ENCODE data around the gene C3orf80.
"Not testable (repeated sequence)": the region's sequence is repeated elsewhere in the genome, so short reads cannot be mapped to it uniquely, and the experiment has no call there.

C3orf80 gene

GRCh38 chr3:160225176-160226025 is at the start of gene C3orf80:
Gene C3orf80 (plus strand): TSS chr3:160225422. CDS start chr3:160225636, 214 bp downstream.
- TF ChIP-seq CTCF (IDR thresholded peaks at IDR 0.05; ENCODE audit: control insufficient read depth, insufficient read depth, low read depth, low read length, missing control alignments) = no peak
- DNase-seq (ENCODE audit: low read depth) = no peak
- peak within 1 kb of the TSS; percentile 45 for H3K4me3 ChIP-seq (ENCODE audit: control insufficient read depth, low read depth, low read length)

GRCh38 chr3:160176923-160177322 is 48.3 kb upstream of the C3orf80 start:
- no peak for DNase-seq (ENCODE audit: low read depth)
- no peak overlapping the region for H3K4me3 ChIP-seq (ENCODE audit: control insufficient read depth, low read depth, low read length)
- TF ChIP-seq CTCF (IDR thresholded peaks at IDR 0.05; ENCODE audit: control insufficient read depth, insufficient read depth, low read depth, low read length, missing control alignments) = no peak

GRCh38 chr3:160178661-160179060 is 46.6 kb upstream of the C3orf80 start:
- not testable (repeated sequence) for DNase-seq (ENCODE audit: low read depth); H3K4me3 ChIP-seq (ENCODE audit: control insufficient read depth, low read depth, low read length)

GRCh38 chr3:160179403-160179802 is 45.8 kb upstream of the C3orf80 start:
- H3K4me3 ChIP-seq (ENCODE audit: control insufficient read depth, low read depth, low read length); DNase-seq (ENCODE audit: low read depth): not testable (repeated sequence)

- no peak overlapping the region for H3K4me3 ChIP-seq (ENCODE audit: control insufficient read depth, low read depth, low read length)
- no peak for DNase-seq (ENCODE audit: low read depth)
- TF ChIP-seq CTCF (IDR thresholded peaks at IDR 0.05; ENCODE audit: control insufficient read depth, insufficient read depth, low read depth, low read length, missing control alignments) = no peak
Observed at GRCh38 chr3:160179906-160180305, 45.3 kb upstream of the C3orf80 start.

GRCh38 chr3:160180581-160181216 is 44.5 kb upstream of the C3orf80 start:
- H3K4me3 ChIP-seq (ENCODE audit: control insufficient read depth, low read depth, low read length) = no peak overlapping the region
- no peak for TF ChIP-seq CTCF (IDR thresholded peaks at IDR 0.05; ENCODE audit: control insufficient read depth, insufficient read depth, low read depth, low read length, missing control alignments)
- DNase-seq (ENCODE audit: low read depth) = peak; percentile 95

- DNase-seq (ENCODE audit: low read depth) = no peak
- TF ChIP-seq CTCF (IDR thresholded peaks at IDR 0.05; ENCODE audit: control insufficient read depth, insufficient read depth, low read depth, low read length, missing control alignments) = no peak
Observed at GRCh38 chr3:160183345-160184076, 41.7 kb upstream of the C3orf80 start.

More at GRCh38 chr3:160183345-160184076, 41.7 kb upstream of the C3orf80 start:
- no peak overlapping the region for H3K4me3 ChIP-seq (ENCODE audit: control insufficient read depth, low read depth, low read length)
